ENCODE results near the gene ZNF775.

Gene ZNF775

DNA sequence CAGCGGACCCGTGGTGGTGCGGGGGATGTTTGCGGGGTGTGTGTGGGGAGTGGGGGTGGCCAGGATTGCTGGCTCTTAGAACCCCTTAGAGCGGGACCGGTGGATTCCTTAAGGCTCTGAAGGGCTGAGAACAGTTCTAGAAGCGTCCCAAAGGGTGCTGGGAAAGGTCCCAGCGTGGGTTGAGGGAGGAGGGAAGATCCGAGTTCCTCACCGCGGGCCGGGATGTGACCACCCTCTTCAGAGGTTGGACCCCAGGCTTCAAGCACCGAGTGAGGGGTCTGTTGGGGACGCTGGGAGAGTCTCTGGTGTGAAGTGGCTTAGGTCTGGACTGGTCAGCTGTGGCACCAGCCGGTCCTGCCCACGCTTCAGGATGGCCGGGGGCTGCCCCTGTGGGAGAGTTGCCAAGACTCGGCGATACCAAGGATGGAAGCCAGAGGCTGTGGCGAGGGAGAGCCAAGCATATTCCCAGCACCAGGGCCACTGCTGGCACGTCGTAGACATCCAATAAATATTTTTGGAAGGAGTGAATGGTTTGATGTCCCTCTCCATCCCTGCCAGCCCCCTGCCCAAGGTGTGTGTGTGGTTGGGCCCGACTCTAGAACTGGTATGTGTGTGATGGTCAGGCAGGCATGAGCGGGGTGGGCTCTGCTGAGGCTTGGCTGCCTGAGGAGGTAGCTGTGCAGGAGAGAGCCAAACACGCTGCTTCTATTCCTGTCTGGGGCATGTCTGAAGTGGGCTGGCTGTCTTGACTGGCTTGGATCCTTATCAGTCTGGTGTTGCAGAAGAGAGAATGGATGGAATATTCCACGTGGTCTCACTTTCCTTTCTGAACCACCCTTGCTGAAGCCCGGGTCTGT lies 19.2 kb downstream of the ZNF775 start:
- DNase-seq (ENCODE audit: insufficient read length, low spot score) (no peak), FAIRE-seq (no peak)
- no peak for TF ChIP-seq POLR2A (IDR thresholded peaks at IDR 0.05; ENCODE audit: low read depth, low read length)

- DNase-seq (ENCODE audit: insufficient read length, low spot score) = no peak
- no peak for TF ChIP-seq SPI1 (IDR thresholded peaks at IDR 0.05; ENCODE audit: low read depth, low read length)
- TF ChIP-seq POLR2A (IDR thresholded peaks at IDR 0.05; ENCODE audit: low read depth, low read length) = no peak
- no peak for FAIRE-seq
Observed at GRCh38 chr7:150398965-150399320, 19.8 kb downstream of the ZNF775 start.

- DNase-seq (ENCODE audit: insufficient read length, low spot score) = no peak
- TF ChIP-seq TAF1 (IDR thresholded peaks at IDR 0.05; ENCODE audit: low read depth, low read length) (no peak), POLR2AphosphoS5 (IDR thresholded peaks at IDR 0.05; ENCODE audit: low read depth, low read length) (no peak), PAX5 (IDR thresholded peaks at IDR 0.05; ENCODE audit: insufficient read depth, low read length, severe bottlenecking) (no peak), POU2F2 (IDR thresholded peaks at IDR 0.05; ENCODE audit: low read depth, low read length) (no peak), POLR2A (IDR thresholded peaks at IDR 0.05; ENCODE audit: low read depth, low read length) (no peak), SPI1 (IDR thresholded peaks at IDR 0.05; ENCODE audit: low read depth, low read length) (no peak)
- peak; percentile 20 for FAIRE-seq
Observed at GRCh38 chr7:150399421-150400007, 20.4 kb downstream of the ZNF775 start.

DNA sequence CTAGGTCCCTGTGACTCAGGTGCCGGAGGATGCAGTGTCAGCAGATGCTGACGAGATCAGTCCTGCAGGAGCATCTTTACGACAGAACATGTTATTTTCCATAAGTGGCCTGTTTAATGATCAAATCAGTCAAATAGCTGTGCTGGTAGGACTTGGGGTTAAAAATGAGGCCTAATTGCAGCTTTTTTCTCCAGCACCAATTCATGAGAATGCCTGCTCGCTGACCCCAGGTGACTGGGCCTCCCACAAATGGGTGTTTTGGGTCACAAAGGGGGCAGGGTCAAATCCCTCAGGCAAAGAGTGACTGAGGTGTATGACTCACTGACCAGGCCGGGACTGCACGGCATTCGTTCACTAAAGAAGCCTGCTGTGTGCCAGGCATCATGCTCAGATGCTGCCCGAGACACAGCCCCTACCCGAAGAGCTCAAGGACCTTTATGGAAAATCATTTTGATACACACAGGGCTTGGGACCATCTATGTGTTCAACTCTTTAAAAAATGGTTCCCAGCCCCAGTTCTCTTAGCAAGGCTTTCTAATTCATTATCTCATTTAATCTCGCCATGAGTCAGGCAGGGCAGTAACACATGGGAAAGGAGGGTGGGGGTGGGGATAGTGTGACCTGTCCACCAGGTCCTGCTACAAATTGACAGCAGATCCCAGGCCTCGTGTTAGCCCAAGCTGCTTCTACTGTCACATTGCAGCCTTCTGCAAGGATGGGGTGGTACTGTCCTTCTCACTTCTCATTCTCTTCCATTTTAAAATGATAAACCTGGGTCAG lies 21.1 kb downstream of the ZNF775 start:
- FAIRE-seq (no peak), DNase-seq (ENCODE audit: insufficient read length, low spot score) (no peak)
- TF ChIP-seq POLR2AphosphoS5 (IDR thresholded peaks at IDR 0.05; ENCODE audit: low read depth, low read length) = no peak
- no peak for TF ChIP-seq POLR2A (IDR thresholded peaks at IDR 0.05; ENCODE audit: low read depth, low read length)
- no peak for TF ChIP-seq POU2F2 (IDR thresholded peaks at IDR 0.05; ENCODE audit: low read depth, low read length)
- TF ChIP-seq SPI1 (IDR thresholded peaks at IDR 0.05; ENCODE audit: low read depth, low read length) = no peak
- no peak for TF ChIP-seq PAX5 (IDR thresholded peaks at IDR 0.05; ENCODE audit: insufficient read depth, low read length, severe bottlenecking)
- no peak for TF ChIP-seq TAF1 (IDR thresholded peaks at IDR 0.05; ENCODE audit: low read depth, low read length)

DNA sequence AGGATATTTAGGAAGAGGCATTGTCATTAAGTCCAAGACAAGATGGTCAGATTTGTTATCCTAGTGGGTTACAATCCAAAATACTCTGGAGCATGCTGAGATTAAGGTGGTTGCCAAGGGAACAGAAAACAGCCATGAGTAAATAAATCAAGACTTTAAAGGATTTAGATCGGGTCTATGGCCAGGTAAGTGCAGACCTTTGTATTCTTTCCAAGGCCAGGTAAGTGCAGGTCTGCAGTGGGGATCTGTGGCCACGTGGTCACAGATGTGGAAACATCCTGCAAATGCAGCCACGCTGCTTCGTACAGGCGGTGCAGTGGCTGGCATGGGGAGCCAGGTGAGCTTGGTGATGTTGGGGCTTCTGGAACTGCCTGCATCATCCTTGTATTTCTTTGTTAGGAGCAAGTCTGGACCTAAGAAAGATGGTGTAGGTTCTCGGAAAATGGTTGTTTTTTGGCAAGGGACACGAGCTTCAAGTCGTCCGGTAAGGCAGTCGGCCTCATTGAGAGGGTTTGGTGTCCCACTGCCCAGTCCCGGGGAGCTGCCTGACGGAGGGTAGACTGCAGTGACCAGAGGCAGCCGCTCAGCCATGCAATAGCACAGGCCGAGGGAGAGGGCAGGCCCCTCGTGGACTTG lies 21.8 kb downstream of the ZNF775 start:
- TF ChIP-seq POU2F2 (IDR thresholded peaks at IDR 0.05; ENCODE audit: low read depth, low read length) = no peak
- no peak for TF ChIP-seq TAF1 (IDR thresholded peaks at IDR 0.05; ENCODE audit: low read depth, low read length)
- no peak for TF ChIP-seq POLR2A (IDR thresholded peaks at IDR 0.05; ENCODE audit: low read depth, low read length)
- TF ChIP-seq SPI1 (IDR thresholded peaks at IDR 0.05; ENCODE audit: low read depth, low read length) = no peak
- TF ChIP-seq POLR2AphosphoS5 (IDR thresholded peaks at IDR 0.05; ENCODE audit: low read depth, low read length) = no peak
- no peak for TF ChIP-seq PAX5 (IDR thresholded peaks at IDR 0.05; ENCODE audit: insufficient read depth, low read length, severe bottlenecking)
- peak; percentile 5 for FAIRE-seq
- DNase-seq (ENCODE audit: insufficient read length, low spot score) = no peak

DNA sequence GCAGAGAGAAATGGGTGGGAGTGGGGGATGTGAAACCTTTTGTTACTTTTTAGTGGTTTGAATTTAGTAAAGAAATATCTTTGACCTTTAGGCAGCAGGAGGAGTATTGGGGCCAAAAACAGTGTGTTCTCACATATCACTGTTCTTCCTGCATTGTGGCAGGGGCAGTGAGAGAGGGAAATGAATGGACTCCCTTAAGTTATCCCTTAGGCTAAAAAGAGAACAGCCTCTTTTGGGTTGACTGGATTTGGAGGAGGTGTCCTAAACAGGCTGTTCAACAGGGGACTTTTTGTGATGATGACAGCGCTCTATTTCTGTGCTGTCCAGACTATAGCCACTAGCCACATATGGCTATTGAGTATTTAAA lies 22.3 kb downstream of the ZNF775 start:
- TF ChIP-seq PAX5 (IDR thresholded peaks at IDR 0.05; ENCODE audit: insufficient read depth, low read length, severe bottlenecking) (no peak), SPI1 (IDR thresholded peaks at IDR 0.05; ENCODE audit: low read depth, low read length) (peak; percentile 31; the same call in 1 of the 2 replicates), POU2F2 (IDR thresholded peaks at IDR 0.05; ENCODE audit: low read depth, low read length) (no peak), TAF1 (IDR thresholded peaks at IDR 0.05; ENCODE audit: low read depth, low read length) (no peak), POLR2AphosphoS5 (IDR thresholded peaks at IDR 0.05; ENCODE audit: low read depth, low read length) (no peak), POLR2A (IDR thresholded peaks at IDR 0.05; ENCODE audit: low read depth, low read length) (no peak)
- FAIRE-seq (no peak), DNase-seq (ENCODE audit: insufficient read length, low spot score) (no peak)

GRCh38 chr7:150401861-150402631 lies 22.9 kb downstream of the ZNF775 start:
- FAIRE-seq (no peak), DNase-seq (ENCODE audit: insufficient read length, low spot score) (no peak)
- TF ChIP-seq TAF1 (IDR thresholded peaks at IDR 0.05; ENCODE audit: low read depth, low read length) (no peak), SPI1 (IDR thresholded peaks at IDR 0.05; ENCODE audit: low read depth, low read length) (no peak), POLR2AphosphoS5 (IDR thresholded peaks at IDR 0.05; ENCODE audit: low read depth, low read length) (no peak), PAX5 (IDR thresholded peaks at IDR 0.05; ENCODE audit: insufficient read depth, low read length, severe bottlenecking) (no peak), POLR2A (IDR thresholded peaks at IDR 0.05; ENCODE audit: low read depth, low read length) (no peak), POU2F2 (IDR thresholded peaks at IDR 0.05; ENCODE audit: low read depth, low read length) (no peak)

DNA sequence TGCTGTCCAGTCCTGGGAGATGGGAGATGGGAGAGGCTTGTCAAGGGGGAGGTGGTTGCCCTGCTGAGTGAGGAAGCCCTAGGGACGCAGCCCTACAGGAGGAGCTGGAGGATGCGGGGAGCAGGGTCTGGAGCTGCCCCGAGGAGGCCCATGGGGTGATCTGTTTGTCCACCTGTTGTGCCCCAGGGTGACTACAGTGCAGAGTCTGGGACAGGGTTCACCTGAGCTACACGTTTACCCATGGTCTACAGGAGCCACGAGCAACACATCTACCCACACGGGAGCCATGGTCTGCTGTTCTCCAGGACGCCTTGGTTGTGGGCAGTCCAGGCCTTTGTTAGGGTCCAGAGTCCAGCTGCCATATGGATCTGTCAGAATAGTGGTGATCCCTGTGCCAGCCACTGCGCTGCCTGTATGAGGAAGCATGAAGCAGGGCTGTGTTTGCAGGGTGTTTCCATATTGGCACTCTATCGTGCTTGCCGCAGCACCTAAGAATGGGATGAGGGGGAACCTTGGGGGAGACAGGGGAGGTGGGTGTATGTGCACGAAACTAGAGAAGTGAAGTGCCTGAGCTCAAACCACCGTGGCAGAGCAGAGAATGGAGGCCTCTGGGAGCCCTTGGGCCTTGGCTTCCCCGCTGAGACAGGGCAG lies 23.7 kb downstream of the ZNF775 start:
- DNase-seq (ENCODE audit: insufficient read length, low spot score) (no peak), FAIRE-seq (no peak)
- TF ChIP-seq SPI1 (IDR thresholded peaks at IDR 0.05; ENCODE audit: low read depth, low read length) = no peak
- TF ChIP-seq POLR2A (IDR thresholded peaks at IDR 0.05; ENCODE audit: low read depth, low read length) = no peak

Measured in GM12891 (cell line).